Measurements from ENCODE around the gene DPF3.

GRCh38 chr14:72730468-72730867 lies 163.4 kb downstream of the DPF3 start:
- TF ChIP-seq POLR2AphosphoS5 (IDR thresholded peaks at IDR 0.05; ENCODE audit: low read depth, low read length) (no peak), TAF1 (IDR thresholded peaks at IDR 0.05; ENCODE audit: low read depth, low read length) (no peak), SPI1 (IDR thresholded peaks at IDR 0.05; ENCODE audit: low read depth, low read length) (no peak), POLR2A (IDR thresholded peaks at IDR 0.05; ENCODE audit: low read depth, low read length) (no peak)
